GM12865 (cell line): ENCODE measurements around the gene MCM9.

Experiments used
- DNase-seq: peaks from one replicate; pipeline ENCODE4 v3.0.0; 2010; ENCODE audit warnings: low read depth
- H3K4me3 ChIP-seq: 2 replicates; pipeline ENCODE4 v1.5.1; 2011; ENCODE audit warnings: mild to moderate bottlenecking, low read depth, low read length, control low read depth
- TF ChIP-seq, protein P1 (sequence below): IDR thresholded peaks from 2 replicates; pipeline ENCODE4 v1.5.1; 2011; ENCODE audit warnings: low read length, control low read depth, low read depth, inconsistent platforms; ENCODE audit not compliant: insufficient read depth; ENCODE audit errors: missing control alignments

The MCM9 gene

GRCh38 chr6:118876814-118877213, 58.1 kb downstream of the MCM9 start:
- TF ChIP-seq, protein P1, sequence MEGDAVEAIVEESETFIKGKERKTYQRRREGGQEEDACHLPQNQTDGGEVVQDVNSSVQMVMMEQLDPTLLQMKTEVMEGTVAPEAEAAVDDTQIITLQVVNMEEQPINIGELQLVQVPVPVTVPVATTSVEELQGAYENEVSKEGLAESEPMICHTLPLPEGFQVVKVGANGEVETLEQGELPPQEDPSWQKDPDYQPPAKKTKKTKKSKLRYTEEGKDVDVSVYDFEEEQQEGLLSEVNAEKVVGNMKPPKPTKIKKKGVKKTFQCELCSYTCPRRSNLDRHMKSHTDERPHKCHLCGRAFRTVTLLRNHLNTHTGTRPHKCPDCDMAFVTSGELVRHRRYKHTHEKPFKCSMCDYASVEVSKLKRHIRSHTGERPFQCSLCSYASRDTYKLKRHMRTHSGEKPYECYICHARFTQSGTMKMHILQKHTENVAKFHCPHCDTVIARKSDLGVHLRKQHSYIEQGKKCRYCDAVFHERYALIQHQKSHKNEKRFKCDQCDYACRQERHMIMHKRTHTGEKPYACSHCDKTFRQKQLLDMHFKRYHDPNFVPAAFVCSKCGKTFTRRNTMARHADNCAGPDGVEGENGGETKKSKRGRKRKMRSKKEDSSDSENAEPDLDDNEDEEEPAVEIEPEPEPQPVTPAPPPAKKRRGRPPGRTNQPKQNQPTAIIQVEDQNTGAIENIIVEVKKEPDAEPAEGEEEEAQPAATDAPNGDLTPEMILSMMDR = no peak

GRCh38 chr6:118876198-118876597, 58.8 kb downstream of the MCM9 start:
- no peak overlapping the region for H3K4me3 ChIP-seq
- DNase-seq = no peak
- TF ChIP-seq, protein P1 = no peak

More at GRCh38 chr6:118876814-118877213, 58.1 kb downstream of the MCM9 start:
- no peak for DNase-seq
- no peak overlapping the region for H3K4me3 ChIP-seq

DNA sequence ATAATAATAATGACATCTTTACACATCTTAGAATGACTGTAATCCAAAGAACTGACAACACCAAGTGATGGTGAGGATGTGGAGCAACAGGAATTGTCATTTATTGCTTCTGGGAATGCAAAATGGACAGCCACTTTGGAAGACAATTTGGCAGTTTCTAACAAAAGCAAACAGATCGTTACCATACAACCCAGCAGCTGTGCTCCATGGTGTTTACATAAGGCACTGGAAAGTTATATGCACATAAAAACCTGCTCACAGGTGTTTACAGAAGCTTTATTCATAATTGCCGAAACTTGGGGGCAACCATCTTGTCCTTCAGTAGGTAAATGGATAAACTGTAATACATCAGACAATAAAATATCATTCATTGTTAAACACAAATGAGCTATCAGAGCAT, 59.3 kb downstream of the MCM9 start:
- no peak for DNase-seq
- H3K4me3 ChIP-seq = no peak overlapping the region
- TF ChIP-seq, protein P1 = no peak

- TF ChIP-seq, protein P1 = no peak
- no peak overlapping the region for H3K4me3 ChIP-seq
- DNase-seq = no peak
These were observed 61.7 kb downstream of the MCM9 start for GRCh38 chr6:118873239-118873638.

DNA sequence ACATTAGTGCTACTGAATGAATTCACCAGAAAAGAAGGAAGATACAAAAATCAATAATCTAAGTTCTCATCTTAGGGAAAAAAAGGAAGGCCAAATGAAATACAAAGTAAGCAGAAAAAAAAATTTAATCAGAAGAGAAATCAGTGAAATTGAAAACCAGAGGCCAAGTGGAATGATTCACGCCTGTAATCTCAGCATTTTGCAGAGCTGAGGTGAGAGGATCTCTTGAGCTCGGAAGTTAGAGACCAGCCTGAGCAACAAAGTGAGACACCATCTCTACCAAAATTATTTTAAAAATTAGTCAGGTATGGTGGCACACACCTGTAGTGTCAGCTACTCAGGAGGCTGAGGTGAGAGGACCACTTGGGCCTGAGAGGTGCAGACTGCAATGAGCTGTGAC, 62.2 kb downstream of the MCM9 start:
- TF ChIP-seq, protein P1 = no peak
- no peak overlapping the region for H3K4me3 ChIP-seq
- DNase-seq = no peak

DNA sequence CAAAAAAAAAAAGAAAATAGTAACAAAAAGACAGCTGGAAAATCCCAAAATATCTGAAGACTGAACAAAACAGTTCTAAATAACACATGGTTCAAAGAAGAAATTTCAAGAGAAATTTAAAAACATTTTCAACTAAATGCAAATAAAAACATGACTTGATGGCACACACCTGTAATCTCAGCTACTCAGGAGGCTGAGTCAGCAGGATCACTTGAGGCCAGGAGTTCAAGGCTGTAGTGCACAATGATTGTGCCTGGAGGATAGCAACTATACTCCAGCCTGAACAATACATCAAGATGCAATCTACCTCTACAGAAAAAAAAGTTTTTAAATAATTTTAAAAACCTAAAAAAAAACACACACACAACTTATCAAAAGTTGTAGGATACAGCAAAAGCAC, 62.6 kb downstream of the MCM9 start:
- TF ChIP-seq, protein P1 = no peak
- no peak for DNase-seq
- H3K4me3 ChIP-seq = no peak overlapping the region

DNA sequence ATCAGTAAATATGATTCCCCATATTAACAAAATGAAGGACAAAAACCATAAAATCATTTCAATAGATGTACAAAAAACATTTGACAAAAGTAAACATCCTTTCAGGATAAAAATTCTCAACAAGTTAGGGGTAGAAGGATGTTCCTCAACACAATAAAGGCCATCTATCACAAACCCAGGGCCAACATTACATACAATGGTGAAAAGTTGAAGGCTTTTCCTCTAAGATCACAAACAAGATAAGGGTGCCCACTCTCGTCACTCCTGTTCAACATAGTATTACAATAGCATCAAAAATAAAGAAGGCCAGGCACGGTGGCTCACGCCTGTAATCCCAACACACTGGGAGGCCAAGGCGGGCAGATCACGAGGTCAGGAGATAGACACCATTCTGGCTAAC, 63.6 kb downstream of the MCM9 start:
- no peak overlapping the region for H3K4me3 ChIP-seq
- no peak for DNase-seq
- TF ChIP-seq, protein P1 = no peak
